OCI-LY7 (cell line): Measurements from ENCODE around the gene ACTRT2.

ENCODE experiments used
- CTCF ChIP-seq: fragments of 200-600 bp; sonication (generic); conservative IDR thresholded peaks from 2 replicates; pipeline ENCODE4 v1.5.1; 2014; ENCODE audit warnings: mild to moderate bottlenecking, antibody characterized with exemption, low read length, moderate library complexity, mixed read lengths
- EZH2phosphoT487 ChIP-seq: fragments of 200-600 bp; sonication (generic); IDR thresholded peaks from 2 replicates; pipeline ENCODE4 v1.6.1; 2018; ENCODE audit warnings: low read depth, borderline replicate concordance, mild to moderate bottlenecking, mixed run types, antibody characterized with exemption, low read length, moderate library complexity, mixed read lengths

GRCh38 chr1:3028531-3029282 is 7.4 kb downstream of the ACTRT2 start:
- no peak for TF ChIP-seq CTCF
- no peak for TF ChIP-seq EZH2phosphoT487
